GM23338 (cell line): ENCODE measurements around the gene TMEM45A. TPM values are rescaled to one million over a fixed set of nuclear protein-coding genes. Genes with fewer than 3 reads are reported as not detected.

Source experiments
- ATAC-seq: fragments of 200-7000 bp; cut with Tn5 transposase; 3 replicates; pipeline ENCODE4 v1.9.1; 2020
- DNase-seq: peaks from one replicate; pipeline ENCODE4 v3.0.0-alpha.2; 2015; ENCODE audit warnings: low spot score
- H2AFZ ChIP-seq: fragments of 200-600 bp; sonication (generic); 2 replicates; pipeline ENCODE4 v1.8.0; 2016; ENCODE audit warnings: antibody characterized with exemption, mild to moderate bottlenecking, moderate library complexity
- H3F3A ChIP-seq: fragments of 200-600 bp; sonication (generic); replicated peaks from 2 replicates; pipeline ENCODE4 v1.8.0; 2017; ENCODE audit warnings: antibody characterized with exemption, mixed run types, low read depth
- H3K27ac ChIP-seq: fragments of 200-600 bp; sonication (generic); 2 replicates; pipeline ENCODE4 v1.6.1; 2016; ENCODE audit warnings: low read depth
- H3K27me3 ChIP-seq: fragments of 200-600 bp; sonication (generic); 2 replicates; pipeline ENCODE4 v1.8.0; 2016; ENCODE audit warnings: mild to moderate bottlenecking, mixed run types, moderate library complexity; ENCODE audit not compliant: insufficient read depth
- H3K36me3 ChIP-seq: fragments of 200-600 bp; sonication (generic); 2 replicates; pipeline ENCODE4 v1.8.0; 2016; ENCODE audit warnings: mild to moderate bottlenecking; ENCODE audit not compliant: insufficient read depth
- H3K4me1 ChIP-seq: fragments of 200-600 bp; sonication (generic); 2 replicates; pipeline ENCODE4 v1.8.0; 2016; ENCODE audit warnings: mild to moderate bottlenecking, moderate library complexity; ENCODE audit not compliant: insufficient read depth
- H3K4me2 ChIP-seq: fragments of 200-600 bp; sonication (generic); 2 replicates; pipeline ENCODE4 v1.7.1; 2017; ENCODE audit warnings: mixed run types
- H3K4me3 ChIP-seq: fragments of 200-600 bp; sonication (generic); 2 replicates; pipeline ENCODE4 v1.6.1; 2016; ENCODE audit warnings: mixed run types
- H3K79me2 ChIP-seq: fragments of 200-600 bp; sonication (generic); replicated peaks from 2 replicates; pipeline ENCODE4 v1.8.0; 2017; ENCODE audit warnings: mild to moderate bottlenecking; ENCODE audit not compliant: insufficient read depth
- H3K9me2 ChIP-seq: fragments of 200-600 bp; sonication (generic); 2 replicates; pipeline ENCODE4 v1.8.0; 2017; ENCODE audit not compliant: insufficient read depth
- H4K20me1 ChIP-seq: fragments of 200-600 bp; sonication (generic); replicated peaks from 2 replicates; pipeline ENCODE4 v1.8.0; 2017; ENCODE audit warnings: mild to moderate bottlenecking; ENCODE audit not compliant: insufficient read depth
- H3K27ac Mint-ChIP-seq: 2 replicates; pipeline ENCODE4 v1.8.0; 2020; ENCODE audit warnings: inconsistent platforms, mild to moderate bottlenecking, moderate library complexity, mixed read lengths
- H3K27me3 Mint-ChIP-seq: 3 replicates; pipeline ENCODE4 v1.8.0; 2022; ENCODE audit warnings: low read depth, mild to moderate bottlenecking, moderate library complexity, mixed read lengths, inconsistent platforms; ENCODE audit not compliant: insufficient read depth, poor library complexity
- H3K36me3 Mint-ChIP-seq: 3 replicates; pipeline ENCODE4 v1.8.0; 2021; ENCODE audit warnings: low read depth, mild to moderate bottlenecking, inconsistent platforms, moderate library complexity, mixed read lengths
- H3K4me1 Mint-ChIP-seq: 3 replicates; pipeline ENCODE4 v1.8.0; 2020; ENCODE audit warnings: mild to moderate bottlenecking, inconsistent platforms, mixed read lengths
- H3K4me3 Mint-ChIP-seq: 3 replicates; pipeline ENCODE4 v1.8.0; 2021; ENCODE audit warnings: moderate library complexity, mild to moderate bottlenecking, inconsistent platforms, mixed read lengths
- H3K9me3 Mint-ChIP-seq: 3 replicates; pipeline ENCODE4 v1.8.0; 2020; ENCODE audit warnings: moderate library complexity, mild to moderate bottlenecking, inconsistent platforms, mixed read lengths
- CREB1 ChIP-seq: fragments of 250-450 bp; sonication (Bioruptor Pico); IDR thresholded peaks from 2 replicates; pipeline ENCODE4 v1.5.0; 2020; ENCODE audit warnings: low read depth, mild to moderate bottlenecking, moderate library complexity
- EZH2 ChIP-seq: fragments of 200-600 bp; sonication (generic); IDR thresholded peaks from one replicate; pipeline ENCODE4 v1.8.0; 2017; ENCODE audit warnings: antibody characterized with exemption, mild to moderate bottlenecking, low read depth; ENCODE audit not compliant: unreplicated experiment
- EZH2phosphoT487 ChIP-seq: fragments of 200-600 bp; sonication (generic); IDR thresholded peaks from one replicate; pipeline ENCODE4 v1.8.1; 2018; ENCODE audit warnings: antibody characterized with exemption; ENCODE audit not compliant: unreplicated experiment
- JUNB ChIP-seq: IDR thresholded peaks from one replicate; pipeline ENCODE4 v1.6.1; 2016; ENCODE audit warnings: antibody characterized with exemption; ENCODE audit not compliant: unreplicated experiment
- NANOG ChIP-seq: IDR thresholded peaks from 2 replicates; pipeline ENCODE4 v1.6.1; 2016; ENCODE audit warnings: antibody characterized with exemption, borderline replicate concordance
- POLR2AphosphoS5 ChIP-seq: IDR thresholded peaks from 2 replicates; pipeline ENCODE4 v1.6.1; 2016; ENCODE audit warnings: antibody characterized with exemption, low read depth
- STAT1 ChIP-seq: IDR thresholded peaks from one replicate; pipeline ENCODE4 v1.6.1; 2016; ENCODE audit warnings: antibody characterized with exemption; ENCODE audit not compliant: unreplicated experiment
- ZNF114 ChIP-seq: fragments of 250-450 bp; sonication (Bioruptor Pico); IDR thresholded peaks from 2 replicates; pipeline ENCODE4 v1.5.0; 2020; ENCODE audit warnings: mild to moderate bottlenecking, moderate library complexity
- ZNF331 ChIP-seq: fragments of 250-450 bp; sonication (Bioruptor Pico); IDR thresholded peaks from 2 replicates; pipeline ENCODE4 v1.5.0; 2020; ENCODE audit warnings: low read depth, mild to moderate bottlenecking, moderate library complexity
- polyA plus RNA-seq: library from polyadenylated mRNA; unstranded; fragments of >200 nt; fragmentation: Nextera tagmentation; extraction: Ambion mirVana; gene quantifications from 2 replicates; pipeline ENCODE4 v1.2.1, GENCODE V29; 2016
- total RNA-seq: library from RNA; depleted of rRNA; stranded (reverse); fragments of >200 nt; shearing (Covaris generic); gene quantifications from 2 replicates; pipeline ENCODE4 v1.2.3, GENCODE V29; 2014
- TF ChIP-seq, protein P1 (sequence below): IDR thresholded peaks from one replicate; pipeline ENCODE4 v1.6.1; 2018; ENCODE audit warnings: antibody characterized with exemption; ENCODE audit not compliant: unreplicated experiment
- TF ChIP-seq, protein P2 (sequence below): IDR thresholded peaks from 2 replicates; pipeline ENCODE4 v1.6.1; 2016; ENCODE audit warnings: antibody characterized with exemption
- TF ChIP-seq, protein P3 (sequence below): fragments of 250-450 bp; sonication (Bioruptor Pico); IDR thresholded peaks from 2 replicates; pipeline ENCODE4 v1.5.0; 2020; ENCODE audit warnings: mild to moderate bottlenecking, moderate library complexity
- TF ChIP-seq, protein P4 (sequence below), 2 experiments: fragments of 200-600 bp in 1 of 2; sonication (generic) in 1 of 2; conservative IDR thresholded peaks; 2 replicates each; pipeline versions ENCODE4 v1.5.1 to v1.6.1; 2016 to 2017; ENCODE audit warnings: antibody characterized with exemption in 2 of 2, low read depth in 2 of 2, mild to moderate bottlenecking in 2 of 2, moderate library complexity in 1 of 2

The TMEM45A gene
- total and polyA plus RNA-seq, 2 experiments from 2014 or later = 6.5 to 12.7 TPM

DNA sequence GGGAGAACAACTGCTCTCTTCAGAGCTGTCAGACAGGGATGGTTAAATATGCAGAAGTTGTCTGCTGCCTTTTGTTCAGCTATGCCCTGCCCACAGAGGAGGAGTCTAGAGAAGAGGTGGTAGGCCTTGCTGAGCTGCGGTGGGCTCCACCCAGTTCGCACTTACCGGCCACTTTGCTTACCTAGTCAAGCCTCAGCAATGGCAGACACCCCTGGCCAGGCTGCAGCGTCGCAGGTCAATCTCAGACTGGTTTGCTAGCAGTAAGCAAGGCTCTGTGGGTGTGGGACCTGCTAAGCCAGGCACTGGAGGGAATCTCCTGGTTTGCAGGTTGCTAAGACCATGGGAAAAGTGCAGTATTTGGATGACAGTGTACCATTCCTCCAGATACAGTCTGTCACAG, 12.3 kb upstream of the TMEM45A start:
- TF ChIP-seq EZH2phosphoT487 (no peak), ZNF331 (no peak), JUNB (no peak), NANOG (no peak), CREB1 (CRISPR knock-in tag) (no peak), POLR2AphosphoS5 (no peak), ZNF114 (CRISPR knock-in tag) (no peak), STAT1 (no peak), EZH2 (no peak)
- TF ChIP-seq, protein P1, sequence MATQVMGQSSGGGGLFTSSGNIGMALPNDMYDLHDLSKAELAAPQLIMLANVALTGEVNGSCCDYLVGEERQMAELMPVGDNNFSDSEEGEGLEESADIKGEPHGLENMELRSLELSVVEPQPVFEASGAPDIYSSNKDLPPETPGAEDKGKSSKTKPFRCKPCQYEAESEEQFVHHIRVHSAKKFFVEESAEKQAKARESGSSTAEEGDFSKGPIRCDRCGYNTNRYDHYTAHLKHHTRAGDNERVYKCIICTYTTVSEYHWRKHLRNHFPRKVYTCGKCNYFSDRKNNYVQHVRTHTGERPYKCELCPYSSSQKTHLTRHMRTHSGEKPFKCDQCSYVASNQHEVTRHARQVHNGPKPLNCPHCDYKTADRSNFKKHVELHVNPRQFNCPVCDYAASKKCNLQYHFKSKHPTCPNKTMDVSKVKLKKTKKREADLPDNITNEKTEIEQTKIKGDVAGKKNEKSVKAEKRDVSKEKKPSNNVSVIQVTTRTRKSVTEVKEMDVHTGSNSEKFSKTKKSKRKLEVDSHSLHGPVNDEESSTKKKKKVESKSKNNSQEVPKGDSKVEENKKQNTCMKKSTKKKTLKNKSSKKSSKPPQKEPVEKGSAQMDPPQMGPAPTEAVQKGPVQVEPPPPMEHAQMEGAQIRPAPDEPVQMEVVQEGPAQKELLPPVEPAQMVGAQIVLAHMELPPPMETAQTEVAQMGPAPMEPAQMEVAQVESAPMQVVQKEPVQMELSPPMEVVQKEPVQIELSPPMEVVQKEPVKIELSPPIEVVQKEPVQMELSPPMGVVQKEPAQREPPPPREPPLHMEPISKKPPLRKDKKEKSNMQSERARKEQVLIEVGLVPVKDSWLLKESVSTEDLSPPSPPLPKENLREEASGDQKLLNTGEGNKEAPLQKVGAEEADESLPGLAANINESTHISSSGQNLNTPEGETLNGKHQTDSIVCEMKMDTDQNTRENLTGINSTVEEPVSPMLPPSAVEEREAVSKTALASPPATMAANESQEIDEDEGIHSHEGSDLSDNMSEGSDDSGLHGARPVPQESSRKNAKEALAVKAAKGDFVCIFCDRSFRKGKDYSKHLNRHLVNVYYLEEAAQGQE = no peak
- TF ChIP-seq, protein P2, sequence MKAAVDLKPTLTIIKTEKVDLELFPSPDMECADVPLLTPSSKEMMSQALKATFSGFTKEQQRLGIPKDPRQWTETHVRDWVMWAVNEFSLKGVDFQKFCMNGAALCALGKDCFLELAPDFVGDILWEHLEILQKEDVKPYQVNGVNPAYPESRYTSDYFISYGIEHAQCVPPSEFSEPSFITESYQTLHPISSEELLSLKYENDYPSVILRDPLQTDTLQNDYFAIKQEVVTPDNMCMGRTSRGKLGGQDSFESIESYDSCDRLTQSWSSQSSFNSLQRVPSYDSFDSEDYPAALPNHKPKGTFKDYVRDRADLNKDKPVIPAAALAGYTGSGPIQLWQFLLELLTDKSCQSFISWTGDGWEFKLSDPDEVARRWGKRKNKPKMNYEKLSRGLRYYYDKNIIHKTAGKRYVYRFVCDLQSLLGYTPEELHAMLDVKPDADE = no peak
- TF ChIP-seq, protein P3, sequence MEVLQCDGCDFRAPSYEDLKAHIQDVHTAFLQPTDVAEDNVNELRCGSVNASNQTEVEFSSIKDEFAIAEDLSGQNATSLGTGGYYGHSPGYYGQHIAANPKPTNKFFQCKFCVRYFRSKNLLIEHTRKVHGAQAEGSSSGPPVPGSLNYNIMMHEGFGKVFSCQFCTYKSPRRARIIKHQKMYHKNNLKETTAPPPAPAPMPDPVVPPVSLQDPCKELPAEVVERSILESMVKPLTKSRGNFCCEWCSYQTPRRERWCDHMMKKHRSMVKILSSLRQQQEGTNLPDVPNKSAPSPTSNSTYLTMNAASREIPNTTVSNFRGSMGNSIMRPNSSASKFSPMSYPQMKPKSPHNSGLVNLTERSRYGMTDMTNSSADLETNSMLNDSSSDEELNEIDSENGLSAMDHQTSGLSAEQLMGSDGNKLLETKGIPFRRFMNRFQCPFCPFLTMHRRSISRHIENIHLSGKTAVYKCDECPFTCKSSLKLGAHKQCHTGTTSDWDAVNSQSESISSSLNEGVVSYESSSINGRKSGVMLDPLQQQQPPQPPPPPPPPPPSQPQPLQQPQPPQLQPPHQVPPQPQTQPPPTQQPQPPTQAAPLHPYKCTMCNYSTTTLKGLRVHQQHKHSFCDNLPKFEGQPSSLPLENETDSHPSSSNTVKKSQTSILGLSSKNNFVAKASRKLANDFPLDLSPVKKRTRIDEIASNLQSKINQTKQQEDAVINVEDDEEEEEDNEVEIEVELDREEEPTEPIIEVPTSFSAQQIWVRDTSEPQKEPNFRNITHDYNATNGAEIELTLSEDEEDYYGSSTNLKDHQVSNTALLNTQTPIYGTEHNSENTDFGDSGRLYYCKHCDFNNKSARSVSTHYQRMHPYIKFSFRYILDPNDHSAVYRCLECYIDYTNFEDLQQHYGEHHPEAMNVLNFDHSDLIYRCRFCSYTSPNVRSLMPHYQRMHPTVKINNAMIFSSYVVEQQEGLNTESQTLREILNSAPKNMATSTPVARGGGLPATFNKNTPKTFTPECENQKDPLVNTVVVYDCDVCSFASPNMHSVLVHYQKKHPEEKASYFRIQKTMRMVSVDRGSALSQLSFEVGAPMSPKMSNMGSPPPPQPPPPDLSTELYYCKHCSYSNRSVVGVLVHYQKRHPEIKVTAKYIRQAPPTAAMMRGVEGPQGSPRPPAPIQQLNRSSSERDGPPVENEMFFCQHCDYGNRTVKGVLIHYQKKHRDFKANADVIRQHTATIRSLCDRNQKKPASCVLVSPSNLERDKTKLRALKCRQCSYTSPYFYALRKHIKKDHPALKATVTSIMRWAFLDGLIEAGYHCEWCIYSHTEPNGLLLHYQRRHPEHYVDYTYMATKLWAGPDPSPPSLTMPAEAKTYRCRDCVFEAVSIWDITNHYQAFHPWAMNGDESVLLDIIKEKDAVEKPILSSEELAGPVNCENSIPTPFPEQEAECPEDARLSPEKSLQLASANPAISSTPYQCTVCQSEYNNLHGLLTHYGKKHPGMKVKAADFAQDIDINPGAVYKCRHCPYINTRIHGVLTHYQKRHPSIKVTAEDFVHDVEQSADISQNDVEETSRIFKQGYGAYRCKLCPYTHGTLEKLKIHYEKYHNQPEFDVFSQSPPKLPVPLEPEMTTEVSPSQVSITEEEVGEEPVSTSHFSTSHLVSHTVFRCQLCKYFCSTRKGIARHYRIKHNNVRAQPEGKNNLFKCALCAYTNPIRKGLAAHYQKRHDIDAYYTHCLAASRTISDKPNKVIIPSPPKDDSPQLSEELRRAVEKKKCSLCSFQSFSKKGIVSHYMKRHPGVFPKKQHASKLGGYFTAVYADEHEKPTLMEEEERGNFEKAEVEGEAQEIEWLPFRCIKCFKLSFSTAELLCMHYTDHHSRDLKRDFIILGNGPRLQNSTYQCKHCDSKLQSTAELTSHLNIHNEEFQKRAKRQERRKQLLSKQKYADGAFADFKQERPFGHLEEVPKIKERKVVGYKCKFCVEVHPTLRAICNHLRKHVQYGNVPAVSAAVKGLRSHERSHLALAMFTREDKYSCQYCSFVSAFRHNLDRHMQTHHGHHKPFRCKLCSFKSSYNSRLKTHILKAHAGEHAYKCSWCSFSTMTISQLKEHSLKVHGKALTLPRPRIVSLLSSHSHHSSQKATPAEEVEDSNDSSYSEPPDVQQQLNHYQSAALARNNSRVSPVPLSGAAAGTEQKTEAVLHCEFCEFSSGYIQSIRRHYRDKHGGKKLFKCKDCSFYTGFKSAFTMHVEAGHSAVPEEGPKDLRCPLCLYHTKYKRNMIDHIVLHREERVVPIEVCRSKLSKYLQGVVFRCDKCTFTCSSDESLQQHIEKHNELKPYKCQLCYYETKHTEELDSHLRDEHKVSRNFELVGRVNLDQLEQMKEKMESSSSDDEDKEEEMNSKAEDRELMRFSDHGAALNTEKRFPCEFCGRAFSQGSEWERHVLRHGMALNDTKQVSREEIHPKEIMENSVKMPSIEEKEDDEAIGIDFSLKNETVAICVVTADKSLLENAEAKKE (CRISPR knock-in tag) = no peak
- TF ChIP-seq, protein P4, sequence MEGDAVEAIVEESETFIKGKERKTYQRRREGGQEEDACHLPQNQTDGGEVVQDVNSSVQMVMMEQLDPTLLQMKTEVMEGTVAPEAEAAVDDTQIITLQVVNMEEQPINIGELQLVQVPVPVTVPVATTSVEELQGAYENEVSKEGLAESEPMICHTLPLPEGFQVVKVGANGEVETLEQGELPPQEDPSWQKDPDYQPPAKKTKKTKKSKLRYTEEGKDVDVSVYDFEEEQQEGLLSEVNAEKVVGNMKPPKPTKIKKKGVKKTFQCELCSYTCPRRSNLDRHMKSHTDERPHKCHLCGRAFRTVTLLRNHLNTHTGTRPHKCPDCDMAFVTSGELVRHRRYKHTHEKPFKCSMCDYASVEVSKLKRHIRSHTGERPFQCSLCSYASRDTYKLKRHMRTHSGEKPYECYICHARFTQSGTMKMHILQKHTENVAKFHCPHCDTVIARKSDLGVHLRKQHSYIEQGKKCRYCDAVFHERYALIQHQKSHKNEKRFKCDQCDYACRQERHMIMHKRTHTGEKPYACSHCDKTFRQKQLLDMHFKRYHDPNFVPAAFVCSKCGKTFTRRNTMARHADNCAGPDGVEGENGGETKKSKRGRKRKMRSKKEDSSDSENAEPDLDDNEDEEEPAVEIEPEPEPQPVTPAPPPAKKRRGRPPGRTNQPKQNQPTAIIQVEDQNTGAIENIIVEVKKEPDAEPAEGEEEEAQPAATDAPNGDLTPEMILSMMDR (conservative IDR thresholded peaks at IDR 0.05; ENCODE audit: low read depth in 2 of 2) = no peak
- Histone ChIP-seq H3K27ac (no peak overlapping the region), H3F3A (no peaks in the 10 kb centered on the region), H3K79me2 (no peaks in the 10 kb centered on the region), H3K4me1 (no peaks in the 10 kb centered on the region), H3K4me2 (no peak overlapping the region), H3K4me3 (no peak overlapping the region), H3K27me3 (no peaks in the 10 kb centered on the region), H4K20me1 (no peaks in the 10 kb centered on the region), H2AFZ (no peak overlapping the region), H3K36me3 (no peaks in the 10 kb centered on the region; the same call in 1 of the 2 replicates), H3K9me2 (no peaks in the 10 kb centered on the region)
- Mint-ChIP-seq H3K36me3 (peaks cover 14% of the 10 kb centered on the region), H3K9me3 (peaks cover 22% of the 10 kb centered on the region), H3K27ac (no peak overlapping the region), H3K4me3 (no peak overlapping the region), H3K4me1 (no peaks in the 10 kb centered on the region), H3K27me3 (no peaks in the 10 kb centered on the region)
- no peak for ATAC-seq
- no peak for DNase-seq
